ENCODE results near the gene INPP5A.

DNA sequence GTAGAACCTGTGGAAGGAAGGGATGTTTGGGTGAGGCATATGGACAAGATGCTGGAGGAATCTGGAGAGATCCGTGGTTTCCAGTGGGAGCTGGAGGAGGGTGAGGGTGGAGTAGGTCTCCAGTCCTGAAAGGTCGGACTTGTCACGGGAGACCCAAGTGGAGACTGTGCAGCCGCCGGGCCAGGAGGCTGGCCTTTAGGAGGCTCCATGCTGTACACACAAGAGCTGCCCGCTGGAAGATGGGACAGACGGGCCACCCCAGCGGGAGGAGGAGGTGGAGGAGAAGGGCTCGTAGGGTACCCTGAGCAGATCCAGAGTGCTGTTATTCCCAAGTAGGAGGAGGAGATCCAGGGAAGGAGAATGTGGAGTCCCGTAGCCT, 141.6 kb downstream of the INPP5A start:
- TF ChIP-seq, protein P1, sequence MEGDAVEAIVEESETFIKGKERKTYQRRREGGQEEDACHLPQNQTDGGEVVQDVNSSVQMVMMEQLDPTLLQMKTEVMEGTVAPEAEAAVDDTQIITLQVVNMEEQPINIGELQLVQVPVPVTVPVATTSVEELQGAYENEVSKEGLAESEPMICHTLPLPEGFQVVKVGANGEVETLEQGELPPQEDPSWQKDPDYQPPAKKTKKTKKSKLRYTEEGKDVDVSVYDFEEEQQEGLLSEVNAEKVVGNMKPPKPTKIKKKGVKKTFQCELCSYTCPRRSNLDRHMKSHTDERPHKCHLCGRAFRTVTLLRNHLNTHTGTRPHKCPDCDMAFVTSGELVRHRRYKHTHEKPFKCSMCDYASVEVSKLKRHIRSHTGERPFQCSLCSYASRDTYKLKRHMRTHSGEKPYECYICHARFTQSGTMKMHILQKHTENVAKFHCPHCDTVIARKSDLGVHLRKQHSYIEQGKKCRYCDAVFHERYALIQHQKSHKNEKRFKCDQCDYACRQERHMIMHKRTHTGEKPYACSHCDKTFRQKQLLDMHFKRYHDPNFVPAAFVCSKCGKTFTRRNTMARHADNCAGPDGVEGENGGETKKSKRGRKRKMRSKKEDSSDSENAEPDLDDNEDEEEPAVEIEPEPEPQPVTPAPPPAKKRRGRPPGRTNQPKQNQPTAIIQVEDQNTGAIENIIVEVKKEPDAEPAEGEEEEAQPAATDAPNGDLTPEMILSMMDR (IDR thresholded peaks at IDR 0.05) = no peak
- TF ChIP-seq POLR2A (IDR thresholded peaks at IDR 0.05) = no peak

Measured in lower leg skin (tissue), 3 donors.